ENCODE measurements around the gene NSD1.
"Not testable (repeated sequence)": the region's sequence is repeated elsewhere in the genome, so short reads cannot be mapped to it uniquely, and the experiment has no call there.

NSD1 gene

DNA sequence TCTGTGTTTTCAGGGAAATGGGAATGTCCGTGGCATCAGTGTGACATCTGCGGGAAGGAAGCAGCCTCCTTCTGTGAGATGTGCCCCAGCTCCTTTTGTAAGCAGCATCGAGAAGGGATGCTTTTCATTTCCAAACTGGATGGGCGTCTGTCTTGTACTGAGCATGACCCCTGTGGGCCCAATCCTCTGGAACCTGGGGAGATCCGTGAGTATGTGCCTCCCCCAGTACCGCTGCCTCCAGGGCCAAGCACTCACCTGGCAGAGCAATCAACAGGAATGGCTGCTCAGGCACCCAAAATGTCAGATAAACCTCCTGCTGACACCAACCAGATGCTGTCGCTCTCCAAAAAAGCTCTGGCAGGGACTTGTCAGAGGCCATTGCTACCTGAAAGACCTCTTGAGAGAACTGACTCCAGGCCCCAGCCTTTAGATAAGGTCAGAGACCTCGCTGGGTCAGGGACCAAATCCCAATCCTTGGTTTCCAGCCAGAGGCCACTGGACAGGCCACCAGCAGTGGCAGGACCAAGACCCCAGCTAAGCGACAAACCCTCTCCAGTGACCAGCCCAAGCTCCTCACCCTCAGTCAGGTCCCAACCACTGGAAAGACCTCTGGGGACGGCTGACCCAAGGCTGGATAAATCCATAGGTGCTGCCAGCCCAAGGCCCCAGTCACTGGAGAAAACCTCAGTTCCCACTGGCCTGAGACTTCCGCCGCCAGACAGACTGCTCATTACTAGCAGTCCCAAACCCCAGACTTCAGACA lies 160.4 kb downstream of the NSD1 start:
- DNase-seq = no peak

DNA sequence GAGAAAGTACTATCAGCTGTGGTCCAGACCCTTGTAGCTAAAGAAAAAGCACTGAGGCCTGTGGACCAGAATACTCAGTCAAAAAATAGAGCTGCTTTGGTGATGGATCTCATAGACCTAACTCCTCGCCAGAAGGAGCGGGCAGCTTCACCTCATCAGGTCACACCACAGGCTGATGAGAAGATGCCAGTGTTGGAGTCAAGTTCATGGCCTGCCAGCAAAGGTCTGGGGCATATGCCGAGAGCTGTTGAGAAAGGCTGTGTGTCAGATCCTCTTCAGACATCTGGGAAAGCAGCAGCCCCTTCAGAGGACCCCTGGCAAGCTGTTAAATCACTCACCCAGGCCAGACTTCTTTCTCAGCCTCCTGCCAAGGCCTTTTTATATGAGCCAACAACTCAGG lies 161.1 kb downstream of the NSD1 start:
- no peak for DNase-seq

DNA sequence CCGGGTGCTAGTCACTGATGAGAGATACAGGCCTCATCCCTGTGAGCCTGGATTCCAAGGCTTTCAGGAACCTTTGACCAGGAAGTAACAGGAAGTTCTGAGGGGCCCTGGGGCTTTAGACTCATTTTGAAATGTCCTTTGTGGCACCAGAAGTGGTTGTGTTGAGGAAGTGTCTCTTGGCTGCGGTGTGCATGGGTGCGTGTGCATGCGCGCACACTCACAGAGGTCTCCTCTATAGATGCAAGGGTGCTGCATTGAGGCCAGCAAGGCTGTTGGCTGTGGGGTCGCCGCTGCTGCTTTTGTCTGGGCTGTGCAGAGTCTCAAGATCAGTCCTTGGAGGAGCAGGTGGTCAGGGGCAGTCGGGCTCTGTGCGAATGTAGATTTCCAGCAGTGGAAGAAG lies 162.4 kb downstream of the NSD1 start:
- DNase-seq = no peak

DNA sequence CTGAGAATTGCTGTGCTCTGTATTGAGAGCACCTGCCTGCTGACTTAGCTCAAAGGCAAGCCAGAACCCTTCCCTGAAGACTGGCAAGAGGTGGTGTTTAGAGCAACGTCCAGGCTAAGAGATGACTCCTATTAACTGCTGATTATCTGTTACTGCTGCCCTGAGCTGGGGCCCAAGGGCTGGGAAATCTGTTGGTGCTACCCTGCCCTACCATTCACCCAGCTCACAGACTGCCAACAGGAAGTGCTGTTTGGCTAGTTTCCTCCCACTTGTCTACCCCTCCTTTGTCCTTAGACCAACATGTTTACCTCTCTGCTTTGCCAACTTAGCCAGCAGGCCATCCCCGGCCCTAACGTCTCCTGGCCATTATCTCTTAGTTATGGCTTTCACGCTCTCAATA lies 163.0 kb downstream of the NSD1 start:
- no peak for DNase-seq

DNA sequence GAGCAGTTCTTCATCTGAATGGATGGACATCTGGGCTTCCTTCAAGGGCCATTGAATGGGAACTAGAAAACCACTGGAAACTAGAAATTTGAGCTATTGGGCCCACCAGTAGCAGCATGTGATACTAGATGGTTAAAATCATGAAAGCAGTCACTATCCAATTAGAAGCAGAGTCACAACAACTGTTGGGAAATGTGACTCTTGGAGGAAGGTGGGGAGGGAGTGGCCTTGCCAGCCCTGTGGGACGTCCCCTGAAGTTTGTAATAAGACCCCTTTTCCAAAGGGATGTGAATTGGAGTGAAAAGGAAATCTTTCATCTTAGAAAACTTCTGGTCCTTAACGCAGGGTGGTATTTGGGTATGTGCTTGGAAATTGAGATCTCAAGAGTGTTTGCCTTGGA lies 164.3 kb downstream of the NSD1 start:
- no peak for DNase-seq

DNA sequence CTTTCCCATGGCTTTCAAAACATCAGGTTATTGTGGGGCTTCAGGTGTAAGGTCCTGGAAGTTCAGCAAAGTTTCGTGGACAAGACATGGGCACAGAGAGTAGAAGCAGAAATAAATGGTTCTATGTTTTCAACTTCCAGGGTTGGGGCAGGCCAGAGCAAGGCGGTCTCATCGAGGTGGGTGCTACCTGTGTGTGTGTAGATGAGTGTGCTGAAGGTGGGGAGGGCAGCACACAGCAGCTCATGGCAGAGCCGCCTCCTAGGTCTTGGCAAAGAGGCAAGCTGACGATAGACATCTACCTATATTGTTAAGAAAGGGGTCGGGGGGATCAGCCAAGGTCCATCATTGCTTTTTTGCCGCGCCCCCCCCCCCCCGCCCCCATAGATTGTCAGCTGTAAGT lies 166.1 kb downstream of the NSD1 start:
- no peak for DNase-seq

- DNase-seq = no peak
Measured at GRCh38 chr5:177300236-177300880, 166.8 kb downstream of the NSD1 start.

DNA sequence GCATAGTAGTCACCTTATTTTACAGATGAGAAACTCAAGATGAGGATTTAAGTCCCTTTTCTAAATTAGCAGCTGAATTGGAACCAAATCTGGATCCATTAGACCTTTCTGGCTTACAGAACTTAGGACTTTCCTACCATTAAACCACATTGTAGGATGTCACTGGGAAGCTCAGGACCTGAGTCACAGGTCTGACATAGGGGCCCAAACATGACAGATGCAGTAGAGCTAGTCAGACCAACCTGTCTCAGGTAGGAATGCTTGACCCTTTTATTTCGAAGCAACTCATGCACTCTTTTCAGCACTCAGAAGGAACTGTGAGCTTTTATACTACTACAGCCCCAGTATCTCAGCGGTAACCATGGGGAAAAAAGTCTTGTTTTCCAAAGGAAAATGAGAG lies 167.4 kb downstream of the NSD1 start:
- DNase-seq = no peak

GRCh38 chr5:177301503-177302165 lies 168.1 kb downstream of the NSD1 start:
- DNase-seq = no peak

DNA sequence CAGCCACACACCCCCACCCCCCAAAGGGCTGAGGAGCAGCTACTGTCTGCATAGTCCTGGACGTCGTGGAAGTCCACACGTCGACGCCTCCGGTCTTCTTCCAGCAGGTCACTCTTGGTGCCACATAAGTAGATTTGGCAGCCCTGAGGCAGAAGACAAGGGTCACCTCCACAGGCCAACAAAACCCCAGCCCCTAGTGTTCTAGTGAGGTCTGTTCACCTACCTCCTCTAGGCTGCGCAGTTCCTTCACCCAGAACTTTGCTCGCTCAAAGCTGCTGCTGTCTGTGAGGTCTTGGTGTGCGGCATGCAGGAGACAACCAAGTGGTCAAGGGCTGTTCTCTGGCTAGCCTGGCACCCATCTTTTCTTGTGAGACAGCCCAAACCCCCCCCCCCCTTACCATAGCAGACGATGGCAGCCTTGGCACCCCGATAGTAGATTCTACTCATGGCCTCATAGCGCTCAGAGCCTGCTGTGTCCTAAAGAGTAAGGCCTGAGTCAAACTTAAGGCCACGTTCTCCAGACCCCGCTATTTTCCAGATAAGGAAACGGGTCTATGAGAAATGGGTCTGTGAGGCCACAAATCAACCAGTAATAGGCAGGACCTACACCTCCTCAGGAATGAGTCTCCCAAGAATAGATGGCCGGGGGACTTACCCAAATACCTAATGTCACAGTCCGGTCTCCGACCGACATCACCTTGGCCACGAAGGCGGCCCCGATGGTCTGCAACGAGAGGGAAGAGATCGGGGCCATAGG lies 169.0 kb downstream of the NSD1 start:
- DNase-seq = no peak

DNA sequence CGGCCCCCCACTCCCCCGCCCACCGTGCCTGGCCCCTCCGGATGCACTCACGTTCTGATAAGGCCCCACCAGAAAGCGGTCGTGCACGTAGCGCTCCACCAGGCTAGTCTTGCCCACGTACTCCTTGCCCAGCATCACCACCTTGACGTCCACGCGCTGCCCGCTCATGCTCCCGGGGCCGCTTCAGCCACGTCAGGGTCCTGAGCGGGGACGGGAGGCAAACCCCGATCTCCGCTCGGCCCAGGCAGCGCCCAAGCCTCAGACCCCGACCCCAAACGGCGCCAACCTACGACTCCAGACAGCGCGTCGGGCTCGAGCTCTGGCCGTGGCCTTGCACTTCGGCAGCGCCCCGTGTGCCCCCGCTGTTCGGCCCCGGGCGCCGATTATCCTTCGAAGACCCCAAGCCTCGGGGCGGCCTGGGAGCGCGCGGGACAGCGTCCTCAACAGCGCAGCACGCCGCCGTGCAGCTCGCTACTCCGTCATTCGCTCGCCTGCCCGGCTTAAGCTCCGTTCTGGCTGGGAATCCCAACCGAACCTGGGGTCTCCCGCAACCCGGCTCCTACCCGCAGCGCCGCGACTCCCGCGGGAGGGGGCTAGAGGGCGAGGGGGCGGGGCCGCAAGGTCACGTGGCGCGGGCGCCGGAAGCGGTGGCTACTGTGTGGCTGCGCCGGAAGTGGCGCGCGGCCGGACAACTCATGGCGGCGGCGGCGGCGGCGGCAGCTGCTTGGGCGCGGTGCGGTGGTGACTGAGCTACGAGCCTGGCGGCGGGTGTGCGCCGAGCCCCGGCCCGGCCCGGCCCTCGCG lies 169.8 kb downstream of the NSD1 start, which contains the start of the genes PRELID1 and RAB24:
PRELID1 (plus strand) TSS at position 679 of the 804 bp plus-strand sequence. CDS start 187 bp downstream, outside the sequence.
RAB24 (minus strand) TSS at position 599 of the 804 bp plus-strand sequence; CDS start at position 168, 431 bp downstream.
- peak; percentile 66 to 81 for DNase-seq

- no peak for DNase-seq
Measured at GRCh38 chr5:177303925-177304391, 170.4 kb downstream of the NSD1 start.

- no peak for DNase-seq
Measured at GRCh38 chr5:177304392-177305119, 171.0 kb downstream of the NSD1 start.

DNA sequence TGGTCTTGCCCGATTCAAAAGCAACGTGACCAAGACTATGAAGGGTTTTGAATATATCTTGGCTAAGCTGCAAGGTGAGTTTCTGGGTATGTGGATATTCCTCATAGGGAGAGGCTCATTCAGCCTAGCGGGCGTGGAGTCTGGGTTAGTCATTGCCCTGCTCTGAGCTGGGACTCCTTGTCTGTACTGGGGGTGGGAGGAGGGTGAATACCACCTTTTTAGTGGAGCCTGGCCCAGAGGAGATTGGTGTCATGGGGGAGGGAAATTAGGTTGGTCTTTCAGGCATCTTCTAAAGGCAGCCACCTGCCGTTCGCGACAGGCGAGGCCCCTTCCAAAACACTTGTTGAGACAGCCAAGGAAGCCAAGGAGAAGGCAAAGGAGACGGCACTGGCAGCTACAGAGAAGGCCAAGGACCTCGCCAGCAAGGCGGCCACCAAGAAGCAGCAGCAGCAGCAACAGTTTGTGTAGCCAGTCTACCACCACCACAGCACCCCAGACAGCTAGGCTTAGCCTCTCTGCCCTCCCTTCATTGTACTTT lies 172.6 kb downstream of the NSD1 start:
- DNase-seq = not testable (repeated sequence)

- DNase-seq = no peak
Measured at GRCh38 chr5:177306674-177307543, 173.3 kb downstream of the NSD1 start.

DNA sequence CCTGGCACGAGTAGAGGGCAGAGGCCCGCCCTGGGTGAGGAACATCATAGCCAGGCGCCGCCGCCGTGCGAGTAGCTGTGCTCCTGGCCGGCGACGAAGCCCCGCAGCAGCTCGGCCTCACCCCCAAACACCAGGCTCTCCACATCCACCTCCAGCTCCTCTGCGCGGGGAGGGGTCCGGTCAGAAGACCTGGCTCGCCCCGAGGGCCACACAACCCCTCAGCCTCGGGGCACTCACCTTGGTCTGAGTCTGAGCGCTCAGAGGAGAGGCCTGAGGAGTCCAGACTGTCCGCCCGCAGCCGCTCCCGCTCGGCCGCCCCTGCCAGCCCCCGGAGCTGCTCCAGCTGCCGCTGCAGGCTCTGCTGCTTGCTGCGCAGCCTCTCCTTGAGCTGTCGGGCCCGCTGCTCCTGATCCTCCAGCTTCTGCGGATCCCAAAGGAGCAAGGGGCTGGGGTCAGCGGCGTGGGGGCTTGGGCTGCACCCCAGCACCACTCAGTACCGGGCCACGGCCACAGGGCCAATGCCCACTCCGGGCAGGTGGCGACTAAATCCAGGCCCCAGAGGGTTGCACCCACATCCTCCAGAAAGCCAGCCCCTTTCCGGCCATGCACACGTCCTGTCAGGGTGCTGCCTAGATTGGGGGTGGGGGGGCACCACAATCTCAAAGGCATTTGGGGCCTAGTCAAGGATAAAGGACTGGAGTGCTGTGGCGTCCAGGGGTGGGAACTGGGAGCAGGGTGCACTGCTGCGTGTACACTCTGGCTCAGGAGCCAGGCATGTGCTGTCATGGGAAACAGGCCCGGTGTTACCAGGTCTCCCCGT lies 174.2 kb downstream of the NSD1 start:
- DNase-seq = no peak

DNA sequence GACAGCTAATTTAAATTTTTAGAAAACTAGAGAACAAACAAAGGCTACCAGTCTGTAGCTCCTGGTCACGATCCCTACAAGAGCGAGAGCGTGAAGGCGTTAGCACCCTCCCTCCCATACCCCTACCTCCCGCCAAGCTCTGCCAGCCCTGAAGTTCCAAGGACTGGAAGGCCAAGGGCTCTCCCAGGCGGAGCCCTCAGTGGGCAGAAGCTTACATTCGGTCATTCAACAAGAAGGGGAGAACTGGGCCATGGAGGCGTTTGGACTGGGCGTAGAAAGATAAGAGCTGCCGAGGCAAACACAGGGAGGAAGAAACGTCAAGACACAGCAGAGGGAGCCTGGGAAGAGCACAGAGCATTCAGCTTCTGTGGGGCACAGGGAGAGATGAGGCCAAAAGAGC lies 175.2 kb downstream of the NSD1 start:
- no peak for DNase-seq

DNA sequence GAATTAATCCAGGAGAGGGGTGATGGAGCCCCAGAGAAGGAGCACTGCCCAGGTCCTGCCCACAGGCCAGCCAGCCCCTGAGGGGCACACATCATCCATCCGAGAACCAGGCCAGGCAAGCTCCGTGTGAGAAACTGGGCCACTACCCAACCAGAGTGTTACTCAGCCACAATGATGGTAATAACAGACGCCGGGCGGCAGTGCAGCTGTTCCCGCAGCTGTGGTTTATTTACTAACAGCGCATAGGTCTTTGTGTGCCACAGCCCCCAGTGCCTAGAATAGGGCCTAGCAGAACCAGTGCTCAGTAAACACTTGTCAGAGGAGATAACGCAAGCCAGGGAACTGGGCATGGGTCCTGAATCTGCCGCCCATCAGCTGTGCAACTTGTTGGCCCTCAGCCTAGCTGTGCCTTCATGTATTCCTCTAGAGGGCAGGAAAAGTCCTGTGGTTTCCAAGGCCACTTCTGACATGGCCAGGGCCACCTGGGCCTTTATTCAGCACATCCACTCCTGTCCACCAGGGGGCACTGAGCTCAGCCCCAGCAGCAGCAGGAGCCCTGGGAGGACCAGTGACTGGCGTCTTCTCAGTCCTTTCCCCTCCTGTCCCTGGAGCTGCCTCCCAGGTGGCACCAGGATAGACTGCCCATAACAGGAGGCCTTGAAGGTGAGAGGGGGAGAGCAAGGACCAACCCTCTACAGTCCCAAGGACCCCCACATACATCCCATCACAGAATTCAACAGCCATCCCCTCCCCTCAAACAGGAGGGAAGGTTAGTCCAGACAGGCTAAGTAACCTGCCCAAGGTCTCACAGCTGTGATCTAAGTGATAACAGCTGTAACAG lies 176.0 kb downstream of the NSD1 start:
- peak; percentile 5 to 44 for DNase-seq

Data from NCI-H1930 (cell line).